ENCODE measurements around the gene KCNH2. TPM values are rescaled to one million over a fixed set of nuclear protein-coding genes. Genes with fewer than 3 reads are reported as not detected.

KCNH2 gene
- total RNA-seq, 2 experiments from 2014 or later = 5.8 to 7.5 TPM

GRCh38 chr7:151023232-151023631 lies 45.1 kb upstream of the KCNH2 start:
- no peak overlapping the region for H2AFZ ChIP-seq (ENCODE audit: low read length)
- H3K4me2 ChIP-seq (ENCODE audit: low read length) = no peak overlapping the region
- H4K20me1 ChIP-seq (ENCODE audit: insufficient read depth, low read length) = no peaks in the 10 kb centered on the region
- intact Hi-C loops (cut with micrococcal nuclease; ENCODE audit: unreplicated experiment) = no loop called here
- no peaks in the 10 kb centered on the region for H3K9me2 ChIP-seq (ENCODE audit: insufficient read depth, low read length)
- no TSS peak for BruUV-seq (replicated peaks)
- ChIA-PET CTCF (ENCODE audit: unreplicated experiment) (no interaction called here), POLR2A (no interaction called here)
- H3K79me2 ChIP-seq (ENCODE audit: insufficient read depth, low read depth, low read length) = no peaks in the 10 kb centered on the region
- no peak for DNase-seq (ENCODE audit: low spot score)
- TF ChIP-seq CTCF (conservative IDR thresholded peaks at IDR 0.05; ENCODE audit: low read length) = no peak
- TF ChIP-seq EZH2phosphoT487 (IDR thresholded peaks at IDR 0.05; ENCODE audit: borderline replicate concordance, low read depth, low read length) = no peak
- H3K4me3 ChIP-seq (ENCODE audit: low read depth, low read length, poor library complexity, severe bottlenecking) = no peak overlapping the region
- no peak overlapping the region for H3K27ac ChIP-seq (ENCODE audit: low read depth, low read length, poor library complexity, severe bottlenecking)
- H3K4me1 ChIP-seq (ENCODE audit: insufficient read depth, low read length, poor library complexity, severe bottlenecking) = peaks cover 14% of the 10 kb centered on the region
- no peaks in the 10 kb centered on the region for H3K36me3 ChIP-seq (ENCODE audit: insufficient read depth, low read length)
- no peaks in the 10 kb centered on the region for H3K9me3 ChIP-seq (ENCODE audit: low read length)

- H3K27ac ChIP-seq (ENCODE audit: low read depth, low read length, poor library complexity, severe bottlenecking) = no peak overlapping the region
- POLR2A ChIA-PET = interaction anchor here (0.9 kb wide), 1 partner anchor 8 kb away, joined by 3 read pairs; the partner anchor contains the start of gene ABCB8
- no peak overlapping the region for H3K4me2 ChIP-seq (ENCODE audit: low read length)
- no peak overlapping the region for H2AFZ ChIP-seq (ENCODE audit: low read length)
- H3K4me3 ChIP-seq (ENCODE audit: low read depth, low read length, poor library complexity, severe bottlenecking) = no peak overlapping the region
- no peaks in the 10 kb centered on the region for H3K79me2 ChIP-seq (ENCODE audit: insufficient read depth, low read depth, low read length)
- H3K9me2 ChIP-seq (ENCODE audit: insufficient read depth, low read length) = no peaks in the 10 kb centered on the region
- TF ChIP-seq EZH2phosphoT487 (IDR thresholded peaks at IDR 0.05; ENCODE audit: borderline replicate concordance, low read depth, low read length) = no peak
- TF ChIP-seq CTCF (conservative IDR thresholded peaks at IDR 0.05; ENCODE audit: low read length) = no peak
- intact Hi-C loops (cut with micrococcal nuclease; ENCODE audit: unreplicated experiment) = no loop called here
- no peaks in the 10 kb centered on the region for H4K20me1 ChIP-seq (ENCODE audit: insufficient read depth, low read length)
- CTCF ChIA-PET (ENCODE audit: unreplicated experiment) = no interaction called here
- peaks cover 10% of the 10 kb centered on the region for H3K4me1 ChIP-seq (ENCODE audit: insufficient read depth, low read length, poor library complexity, severe bottlenecking)
- no TSS peak for BruUV-seq (replicated peaks)
- no peaks in the 10 kb centered on the region for H3K9me3 ChIP-seq (ENCODE audit: low read length)
- no peaks in the 10 kb centered on the region for H3K36me3 ChIP-seq (ENCODE audit: insufficient read depth, low read length)
- DNase-seq (ENCODE audit: low spot score) = no peak
Measured at GRCh38 chr7:151020231-151020630, 42.1 kb upstream of the KCNH2 start.

GRCh38 chr7:151019130-151019447 lies 41.0 kb upstream of the KCNH2 start:
- BruUV-seq (replicated peaks) = no TSS peak
- TF ChIP-seq CTCF (conservative IDR thresholded peaks at IDR 0.05; ENCODE audit: low read length) (no peak), EZH2phosphoT487 (IDR thresholded peaks at IDR 0.05; ENCODE audit: borderline replicate concordance, low read depth, low read length) (no peak)
- DNase-seq (ENCODE audit: low spot score) = no peak
- H3K36me3 ChIP-seq (ENCODE audit: insufficient read depth, low read length) = no peaks in the 10 kb centered on the region
- no peaks in the 10 kb centered on the region for H3K79me2 ChIP-seq (ENCODE audit: insufficient read depth, low read depth, low read length)
- H3K4me2 ChIP-seq (ENCODE audit: low read length) = no peak overlapping the region
- ChIA-PET POLR2A (interaction anchor here (0.6 to 0.9 kb wide), 2 partner anchors 9 to 56 kb away, joined by 3 read pairs; partner anchors contain the start of gene ABCB8), CTCF (ENCODE audit: unreplicated experiment) (interaction anchor here (1.1 kb wide), 1 partner anchor 121 kb away, joined by 4 read pairs; no protein-coding TSS in a partner anchor)
- no peak overlapping the region for H3K27ac ChIP-seq (ENCODE audit: low read depth, low read length, poor library complexity, severe bottlenecking)
- intact Hi-C loops (cut with micrococcal nuclease; ENCODE audit: unreplicated experiment) = loop anchor here (5.0 kb wide), 1 partner anchor 93 kb away; no protein-coding TSS in a partner anchor
- H3K4me1 ChIP-seq (ENCODE audit: insufficient read depth, low read length, poor library complexity, severe bottlenecking) = peaks cover 10% of the 10 kb centered on the region
- H3K9me2 ChIP-seq (ENCODE audit: insufficient read depth, low read length) = no peaks in the 10 kb centered on the region
- H3K9me3 ChIP-seq (ENCODE audit: low read length) = no peaks in the 10 kb centered on the region
- no peaks in the 10 kb centered on the region for H4K20me1 ChIP-seq (ENCODE audit: insufficient read depth, low read length)
- no peak overlapping the region for H2AFZ ChIP-seq (ENCODE audit: low read length)
- H3K4me3 ChIP-seq (ENCODE audit: low read depth, low read length, poor library complexity, severe bottlenecking) = no peak overlapping the region
